Skin epidermis (tissue), 12 donors: Measurements from ENCODE around the gene GJD4.
A peak's percentile ranks its signal among the peaks of the same experiment; 100 is the strongest.

Experiments
- H3K27ac ChIP-seq, 21 experiments: fragments of 200-600 bp; sonication (generic) in 11 of 21; one replicate each; pipeline ENCODE4 v1.5.0; 2020; ENCODE audit warnings: mild to moderate bottlenecking in 3 of 21, inconsistent platforms in 2 of 21, moderate library complexity in 2 of 21
- H3K4me3 ChIP-seq, 7 experiments: fragments of 200-600 bp; sonication (generic) in 2 of 7; one replicate each; pipeline ENCODE4 v1.5.0; 2020; ENCODE audit warnings: inconsistent platforms in 2 of 7, mild to moderate bottlenecking in 2 of 7, moderate library complexity in 1 of 7

Gene GJD4

DNA sequence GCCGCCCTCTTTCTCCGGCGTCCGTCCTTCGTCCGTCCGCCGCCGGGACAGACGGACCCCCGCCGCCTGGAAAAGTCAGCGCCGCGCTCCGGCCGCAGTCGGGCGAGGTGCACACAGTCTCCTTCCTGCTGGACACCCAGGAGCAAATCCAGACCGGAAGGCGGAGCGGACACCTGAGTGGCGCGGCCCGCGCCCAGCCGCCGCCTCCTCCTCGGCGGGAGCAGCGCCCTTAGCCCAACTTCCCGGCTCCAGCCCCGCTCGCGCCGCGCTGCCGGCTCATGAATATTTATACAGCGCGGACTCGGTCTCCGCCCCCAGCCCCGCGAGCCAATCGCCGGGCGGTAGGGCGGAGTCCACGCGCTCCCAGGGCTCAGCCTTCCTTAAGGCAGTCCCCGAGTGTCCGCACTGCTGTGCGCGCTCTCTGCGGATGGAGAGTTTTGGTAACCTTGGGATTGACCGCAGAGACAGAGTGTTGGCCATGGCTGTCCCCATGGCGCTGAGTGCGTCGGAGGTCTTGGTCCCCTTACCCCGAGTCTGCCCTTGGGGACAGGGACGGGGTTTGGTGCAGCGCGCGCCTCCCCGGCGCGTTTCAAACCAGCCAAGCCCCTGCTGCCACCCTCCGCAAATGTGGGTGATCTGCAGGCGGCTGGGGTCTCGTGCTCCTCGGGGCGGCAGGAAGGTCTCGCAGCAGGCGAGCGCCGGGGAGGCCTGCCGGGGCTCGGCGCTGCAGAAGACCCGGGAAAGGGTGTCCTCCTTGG is 37.1 kb downstream of the GJD4 start, which contains the start of gene FZD8:
Gene FZD8 (minus strand): TSS at position 262 of the 758 bp plus-strand sequence. CDS start 867 bp downstream, outside the sequence.
- Histone ChIP-seq H3K27ac (peak within 1 kb of the TSS in 17 of 21 experiments; percentile 4 to 88 (median 73)), H3K4me3 (peak within 1 kb of the TSS; percentile 44 to 91 (median 60))

DNA sequence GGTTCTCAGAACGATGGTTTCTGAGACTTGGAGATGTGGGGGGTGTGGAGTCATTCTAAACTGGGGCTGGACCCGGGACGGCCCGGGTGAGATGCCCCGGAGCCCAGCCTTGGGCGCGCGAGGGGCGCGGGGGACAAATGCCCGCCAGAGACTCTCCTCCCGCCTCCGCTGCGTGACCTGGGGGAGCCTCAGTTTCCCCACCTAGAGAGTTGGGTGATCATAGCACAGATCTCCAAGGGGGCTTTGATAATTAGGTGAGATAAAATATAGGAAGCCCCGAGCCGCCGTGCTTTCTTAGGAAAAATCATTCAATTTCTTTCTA is 37.6 kb downstream of the GJD4 start:
- H3K27ac ChIP-seq, result peak overlapping the region in 6 of 21 experiments; percentile 10 to 88 (median 34)

GRCh38 chr10:35643151-35644049 is 38.3 kb downstream of the GJD4 start:
- peak overlapping the region in 7 of 21 experiments; percentile 14 to 79 (median 42) for H3K27ac ChIP-seq
- H3K4me3 ChIP-seq, result peak overlapping the region; percentile 44 to 91 (median 60)

More for the DNA sequence above, 37.6 kb downstream of the GJD4 start:
- peak overlapping the region; percentile 44 to 91 (median 60) for H3K4me3 ChIP-seq

GRCh38 chr10:35644050-35644950 is 39.2 kb downstream of the GJD4 start:
- H3K4me3 ChIP-seq, result peak overlapping the region in 5 of 7 experiments; percentile 44 to 91 (median 74)
- peak overlapping the region in 5 of 21 experiments; percentile 40 to 79 (median 47) for H3K27ac ChIP-seq

DNA sequence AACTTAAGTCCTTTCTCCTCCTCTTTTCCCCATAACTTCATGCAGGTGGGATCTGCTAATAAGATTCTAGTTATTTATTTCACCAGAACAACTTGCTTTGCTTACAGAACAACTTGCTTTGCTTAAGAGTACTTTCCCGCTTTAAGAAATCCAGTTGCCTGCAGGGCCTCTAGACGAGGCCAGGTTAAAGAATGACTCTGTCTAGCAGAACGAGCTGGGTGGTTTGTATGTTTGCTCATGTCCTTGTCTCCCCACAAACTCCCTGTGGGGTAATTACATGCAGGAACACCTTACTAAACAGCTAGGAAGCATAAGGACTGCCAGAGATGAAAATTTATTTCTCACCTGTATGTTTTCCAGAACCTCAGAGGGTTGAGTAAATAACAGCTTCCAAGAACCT is 45.8 kb downstream of the GJD4 start:
- H3K4me3 ChIP-seq, result no peak overlapping the region
- H3K27ac ChIP-seq, result peak overlapping the region in 1 of 21 experiments; percentile 77

DNA sequence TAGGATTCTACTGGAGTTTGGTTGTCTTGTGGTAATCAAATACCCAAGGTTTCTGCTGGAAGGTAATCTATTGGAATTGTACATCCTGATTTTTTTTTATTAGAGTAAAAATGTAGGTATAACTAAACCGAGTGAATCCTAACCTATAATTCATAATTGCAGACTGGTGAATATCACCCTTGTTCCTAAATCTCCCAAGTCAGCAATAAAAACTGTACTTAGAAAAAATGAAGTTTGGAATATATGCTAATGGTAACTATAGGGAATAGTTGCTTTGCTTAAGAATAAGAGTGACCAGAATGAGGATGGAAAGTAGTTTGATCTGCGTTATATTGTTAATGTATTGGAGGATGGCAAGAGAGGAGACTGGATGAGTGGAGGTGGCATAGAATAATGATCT is 47.7 kb downstream of the GJD4 start:
- Histone ChIP-seq H3K27ac (no peak overlapping the region), H3K4me3 (no peak overlapping the region)

- Histone ChIP-seq H3K27ac (no peak overlapping the region), H3K4me3 (no peak overlapping the region)
These were observed 52.5 kb downstream of the GJD4 start for GRCh38 chr10:35657621-35658020.
